Breast epithelium (tissue), 4 donors: ENCODE measurements around the gene PUM2. TPM values are rescaled to one million over a fixed set of nuclear protein-coding genes. Genes with fewer than 3 reads are reported as not detected.

Experiments used
- DNase-seq, 2 donors: peaks; one replicate each; pipeline ENCODE4 v3.0.0-alpha.2; 2019; ENCODE audit warnings: low spot score in 2 of 2
- H3K27ac ChIP-seq, 2 donors: fragments of 200-600 bp; sonication (generic) in 1 of 2; one replicate each; pipeline ENCODE4 v1.5.1; 2016 to 2019; ENCODE audit warnings: mild to moderate bottlenecking in 1 of 2
- H3K27me3 ChIP-seq, 2 donors: fragments of 200-600 bp; sonication (generic) in 1 of 2; one replicate each; pipeline versions ENCODE4 v1.5.1 to v1.6.0; 2017 to 2019; ENCODE audit warnings: control low read depth in 1 of 2, mild to moderate bottlenecking in 1 of 2
- H3K36me3 ChIP-seq: fragments of 200-600 bp; one replicate; pipeline ENCODE4 v1.5.1; 2019
- H3K4me1 ChIP-seq, 2 donors: fragments of 200-600 bp; sonication (generic); one replicate each; pipeline ENCODE4 v1.5.1; 2016 to 2019; ENCODE audit warnings: control low read depth in 1 of 2
- H3K4me3 ChIP-seq, 3 donors: fragments of 200-600 bp; sonication (generic); 1 replicate in 2 of 3; 2 replicates in 1 of 3; pipeline ENCODE4 v1.5.1; 2016 to 2019; ENCODE audit warnings: mild to moderate bottlenecking in 3 of 3, moderate library complexity in 2 of 3
- H3K9me3 ChIP-seq, 2 donors: fragments of 200-600 bp; sonication (generic) in 1 of 2; one replicate each; pipeline ENCODE4 v1.5.1; 2016 to 2019; ENCODE audit warnings: control low read depth in 1 of 2
- POLR2A ChIP-seq: fragments of 450-650 bp; IDR thresholded peaks from one replicate; pipeline ENCODE4 v1.6.1; 2016; ENCODE audit warnings: antibody characterized with exemption, mild to moderate bottlenecking, moderate library complexity
- POLR2AphosphoS5 ChIP-seq, 3 donors: sonication (generic); formaldehyde crosslinking; IDR thresholded peaks; one replicate each; pipeline ENCODE4 v1.6.1; 2017; ENCODE audit warnings: antibody characterized with exemption in 3 of 3
- intact Hi-C: fragments of 100-400 bp; cut with DNase I; formaldehyde crosslinking; loops from one replicate; pipeline ENCODE4 v1.15.1; 2023; ENCODE audit warnings: low total_unique reads
- total RNA-seq, 3 donors: library from RNA; depleted of rRNA; stranded (reverse); fragments of >200 nt; gene quantifications; one replicate each; pipeline ENCODE4 v1.1.0, GENCODE V29; 2016
- TF ChIP-seq, protein P1 (sequence below), 3 donors: fragments of 450-650 bp; IDR thresholded peaks; one replicate each; pipeline ENCODE4 v1.5.1; 2016 to 2017; ENCODE audit warnings: antibody characterized with exemption in 3 of 3, mild to moderate bottlenecking in 3 of 3, moderate library complexity in 3 of 3

PUM2 gene
- total RNA-seq, 3 donors from 2014 or later = 69.3 to 94.0 (median 92.8) TPM

DNA sequence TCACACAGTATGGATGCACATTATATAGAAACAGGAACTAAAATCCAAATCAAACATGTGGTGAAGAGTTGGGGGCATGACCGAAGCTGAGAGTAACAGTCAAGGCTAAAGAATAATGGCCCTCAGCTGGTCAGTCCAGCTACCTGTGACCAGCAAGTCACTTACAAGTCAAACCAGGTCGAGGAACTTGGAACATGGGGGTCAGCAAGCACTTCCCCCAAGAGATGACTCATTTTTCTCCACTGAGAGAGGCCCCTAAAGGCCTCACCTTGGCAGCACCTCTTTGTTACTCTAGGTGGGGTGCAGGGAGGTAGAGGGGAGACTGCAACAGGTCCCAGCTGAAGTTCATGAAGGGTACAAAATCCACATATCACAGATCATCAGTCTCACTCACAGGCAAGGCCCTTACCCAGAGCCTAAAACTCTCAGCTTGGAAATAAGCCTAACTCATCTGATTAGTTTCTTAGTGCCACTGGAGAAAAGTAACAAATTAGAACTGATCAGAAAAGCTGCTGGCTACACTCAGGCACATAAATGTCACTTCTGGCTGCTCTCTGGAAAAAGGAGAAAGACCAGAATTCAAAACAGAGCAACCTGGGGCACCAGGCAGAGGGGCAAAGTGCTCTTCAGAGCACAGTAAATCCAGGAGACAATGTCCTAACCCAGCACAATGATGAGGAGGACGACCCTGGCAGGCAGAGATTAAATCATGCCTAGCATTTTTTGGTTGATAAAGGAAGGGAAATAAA, 129.7 kb downstream of the PUM2 start:
- Histone ChIP-seq H3K27ac (peak overlapping the region; percentile 94 to 95), H3K27me3 (no peaks in the 10 kb centered on the region), H3K4me3 (no peak overlapping the region), H3K9me3 (no peaks in the 10 kb centered on the region), H3K4me1 (peaks cover 6 to 18% of the 10 kb centered on the region in 2 donors), H3K36me3 (no peaks in the 10 kb centered on the region)
- intact Hi-C loops = loop anchor here (5.0 kb wide), 1 partner anchor 989 kb away; no protein-coding TSS in a partner anchor
- no peak for DNase-seq
- no peak for TF ChIP-seq POLR2AphosphoS5 (IDR thresholded peaks at IDR 0.05)
- no peak for TF ChIP-seq POLR2A
- TF ChIP-seq, protein P1, sequence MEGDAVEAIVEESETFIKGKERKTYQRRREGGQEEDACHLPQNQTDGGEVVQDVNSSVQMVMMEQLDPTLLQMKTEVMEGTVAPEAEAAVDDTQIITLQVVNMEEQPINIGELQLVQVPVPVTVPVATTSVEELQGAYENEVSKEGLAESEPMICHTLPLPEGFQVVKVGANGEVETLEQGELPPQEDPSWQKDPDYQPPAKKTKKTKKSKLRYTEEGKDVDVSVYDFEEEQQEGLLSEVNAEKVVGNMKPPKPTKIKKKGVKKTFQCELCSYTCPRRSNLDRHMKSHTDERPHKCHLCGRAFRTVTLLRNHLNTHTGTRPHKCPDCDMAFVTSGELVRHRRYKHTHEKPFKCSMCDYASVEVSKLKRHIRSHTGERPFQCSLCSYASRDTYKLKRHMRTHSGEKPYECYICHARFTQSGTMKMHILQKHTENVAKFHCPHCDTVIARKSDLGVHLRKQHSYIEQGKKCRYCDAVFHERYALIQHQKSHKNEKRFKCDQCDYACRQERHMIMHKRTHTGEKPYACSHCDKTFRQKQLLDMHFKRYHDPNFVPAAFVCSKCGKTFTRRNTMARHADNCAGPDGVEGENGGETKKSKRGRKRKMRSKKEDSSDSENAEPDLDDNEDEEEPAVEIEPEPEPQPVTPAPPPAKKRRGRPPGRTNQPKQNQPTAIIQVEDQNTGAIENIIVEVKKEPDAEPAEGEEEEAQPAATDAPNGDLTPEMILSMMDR (IDR thresholded peaks at IDR 0.05) = no peak

GRCh38 chr2:20219763-20220380, 130.8 kb downstream of the PUM2 start:
- no peak for TF ChIP-seq POLR2AphosphoS5 (IDR thresholded peaks at IDR 0.05)
- TF ChIP-seq, protein P1 (IDR thresholded peaks at IDR 0.05) = no peak
- no peak for TF ChIP-seq POLR2A
- DNase-seq = no peak
- intact Hi-C loops = loop anchor here (2.0 to 5.0 kb wide), 2 partner anchors 89 to 988 kb away; no protein-coding TSS in a partner anchor
- peak overlapping the region; percentile 94 to 95 for H3K27ac ChIP-seq
- no peaks in the 10 kb centered on the region for H3K27me3 ChIP-seq
- H3K9me3 ChIP-seq = no peaks in the 10 kb centered on the region
- no peak overlapping the region for H3K4me3 ChIP-seq
- H3K36me3 ChIP-seq = no peaks in the 10 kb centered on the region
- H3K4me1 ChIP-seq = peaks cover 6 to 18% of the 10 kb centered on the region in 2 donors

- TF ChIP-seq POLR2AphosphoS5 (IDR thresholded peaks at IDR 0.05) (no peak), POLR2A (no peak)
- TF ChIP-seq, protein P1 (IDR thresholded peaks at IDR 0.05) = no peak
- peak overlapping the region; percentile 92 to 94 for H3K27ac ChIP-seq
Observed at GRCh38 chr2:20218331-20219320, 132.0 kb downstream of the PUM2 start.

GRCh38 chr2:20217041-20217970, 133.3 kb downstream of the PUM2 start:
- H3K4me1 ChIP-seq = peaks cover 7 to 31% of the 10 kb centered on the region in 2 donors
- intact Hi-C loops = no loop called here
- H3K27me3 ChIP-seq = no peaks in the 10 kb centered on the region
- DNase-seq = peak in 1 of 2 donors; percentile 74
- peak overlapping the region; percentile 92 to 94 for H3K27ac ChIP-seq
- H3K9me3 ChIP-seq = no peaks in the 10 kb centered on the region
- TF ChIP-seq POLR2AphosphoS5 (IDR thresholded peaks at IDR 0.05) (no peak), POLR2A (no peak)
- TF ChIP-seq, protein P1 (IDR thresholded peaks at IDR 0.05) = no peak
- H3K4me3 ChIP-seq = no peak overlapping the region
- no peaks in the 10 kb centered on the region for H3K36me3 ChIP-seq

More at GRCh38 chr2:20218331-20219320, 132.0 kb downstream of the PUM2 start:
- no peak for DNase-seq
- Histone ChIP-seq H3K36me3 (no peaks in the 10 kb centered on the region), H3K4me3 (no peak overlapping the region), H3K27me3 (no peaks in the 10 kb centered on the region), H3K9me3 (no peaks in the 10 kb centered on the region), H3K4me1 (peaks cover 11 to 24% of the 10 kb centered on the region in 2 donors)
- intact Hi-C loops = loop anchor here (2.0 kb wide), 1 partner anchor 88 kb away; no protein-coding TSS in a partner anchor
